MM.1S (cell line): Measurements from ENCODE around the gene AATK.

ENCODE experiments used
- DNase-seq: peaks from one replicate; pipeline ENCODE4 v3.0.0-alpha.2; 2015
- H2AFZ ChIP-seq: fragments of 300-600 bp; sonication (generic); 2 replicates; pipeline ENCODE4 v1.6.0; 2016; ENCODE audit warnings: antibody characterized with exemption, low read length
- H3F3A ChIP-seq: fragments of 300-600 bp; sonication (generic); 2 replicates; pipeline ENCODE4 v1.6.1; 2016; ENCODE audit warnings: mild to moderate bottlenecking, antibody characterized with exemption, low read length, moderate library complexity, mixed read lengths; ENCODE audit not compliant: insufficient read depth
- H3K27ac ChIP-seq: fragments of 300-600 bp; sonication (generic); 2 replicates; pipeline ENCODE4 v1.5.1; 2016; ENCODE audit warnings: mild to moderate bottlenecking, low read length
- H3K27me3 ChIP-seq: fragments of 300-600 bp; sonication (generic); replicated peaks from 2 replicates; pipeline ENCODE4 v1.6.0; 2016; ENCODE audit warnings: low read length; ENCODE audit not compliant: insufficient read depth
- H3K36me3 ChIP-seq: fragments of 300-600 bp; sonication (generic); replicated peaks from 2 replicates; pipeline ENCODE4 v1.6.1; 2016; ENCODE audit warnings: mild to moderate bottlenecking, low read length, mixed read lengths; ENCODE audit not compliant: insufficient read depth
- H3K4me1 ChIP-seq: fragments of 300-600 bp; sonication (generic); 2 replicates; pipeline ENCODE4 v1.6.1; 2016; ENCODE audit warnings: low read length, mixed read lengths
- H3K4me2 ChIP-seq: fragments of 300-600 bp; sonication (generic); 2 replicates; pipeline ENCODE4 v1.6.0; 2016; ENCODE audit warnings: low read depth, low read length
- H3K4me3 ChIP-seq: fragments of 300-600 bp; sonication (generic); 2 replicates; pipeline ENCODE4 v1.5.1; 2016; ENCODE audit warnings: low read length, mixed read lengths
- H3K79me2 ChIP-seq: fragments of 300-600 bp; sonication (generic); 2 replicates; pipeline ENCODE4 v1.6.1; 2016; ENCODE audit warnings: mixed run types, low read length, mixed read lengths
- H3K9ac ChIP-seq: fragments of 300-600 bp; sonication (generic); 2 replicates; pipeline ENCODE4 v1.6.1; 2016; ENCODE audit warnings: low read length, mixed read lengths
- H3K9me2 ChIP-seq: fragments of 300-600 bp; sonication (generic); replicated peaks from 2 replicates; pipeline ENCODE4 v1.6.1; 2016; ENCODE audit warnings: mild to moderate bottlenecking, low read length, mixed read lengths; ENCODE audit not compliant: insufficient read depth
- H3K9me3 ChIP-seq: fragments of 300-600 bp; sonication (generic); replicated peaks from 2 replicates; pipeline ENCODE4 v1.6.1; 2016; ENCODE audit warnings: mild to moderate bottlenecking, low read length, mixed read lengths; ENCODE audit not compliant: insufficient read depth
- H4K20me1 ChIP-seq: fragments of 300-600 bp; sonication (generic); 2 replicates; pipeline ENCODE4 v1.6.1; 2016; ENCODE audit warnings: mild to moderate bottlenecking, low read length, moderate library complexity, mixed read lengths; ENCODE audit not compliant: insufficient read depth
- EZH2 ChIP-seq: fragments of 300-600 bp; sonication (generic); optimal IDR thresholded peaks from 2 replicates; pipeline ENCODE3; 2017; ENCODE audit warnings: low read depth, mild to moderate bottlenecking, antibody characterized with exemption, low read length, mixed read lengths
- EZH2phosphoT487 ChIP-seq: fragments of 300-600 bp; sonication (generic); IDR thresholded peaks from 2 replicates; pipeline ENCODE4 v1.6.1; 2018; ENCODE audit warnings: antibody characterized with exemption, low read length
- TF ChIP-seq, protein P1 (sequence below): fragments of 300-600 bp; sonication (generic); IDR thresholded peaks from 2 replicates; pipeline ENCODE4 v1.5.1; 2016; ENCODE audit warnings: antibody characterized with exemption, low read length, mixed read lengths

The AATK gene

DNA sequence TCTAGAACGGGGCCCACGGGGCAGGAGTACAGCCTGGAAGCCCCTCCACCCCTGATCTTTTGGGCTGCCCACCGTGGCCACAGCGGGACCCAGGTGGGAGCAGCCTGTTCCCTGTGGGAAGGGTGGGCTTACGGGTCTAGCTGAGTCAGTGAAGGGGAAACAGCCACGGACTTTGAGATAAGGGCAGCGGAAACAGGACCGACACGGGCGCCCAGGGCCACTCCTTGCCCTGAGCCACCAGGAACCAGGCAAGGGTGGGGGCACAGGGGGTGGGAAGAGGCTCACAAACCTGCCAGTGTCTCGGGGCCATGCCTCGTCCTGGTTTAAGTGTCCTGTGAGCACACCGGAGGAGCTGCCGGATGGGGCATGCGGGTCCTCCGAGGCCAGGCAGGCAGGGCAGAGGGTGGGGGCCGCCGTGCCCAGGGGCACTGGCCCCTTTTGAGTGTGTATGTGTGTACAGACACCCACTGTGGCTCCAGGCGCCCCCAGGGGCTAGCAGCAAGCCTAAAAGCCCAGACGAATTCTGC is 48.3 kb downstream of the AATK start:
- no peak overlapping the region for H3K27ac ChIP-seq
- no peak for DNase-seq
- no peaks in the 10 kb centered on the region for H3K9me3 ChIP-seq
- H3K9me2 ChIP-seq = no peaks in the 10 kb centered on the region
- H3K9ac ChIP-seq = no peak overlapping the region
- no peaks in the 10 kb centered on the region for H3K79me2 ChIP-seq
- H3K36me3 ChIP-seq = no peaks in the 10 kb centered on the region
- H3K4me1 ChIP-seq = no peaks in the 10 kb centered on the region
- no peaks in the 10 kb centered on the region for H4K20me1 ChIP-seq
- H3K27me3 ChIP-seq = peaks cover 69% of the 10 kb centered on the region
- no peak for TF ChIP-seq EZH2
- TF ChIP-seq, protein P1, sequence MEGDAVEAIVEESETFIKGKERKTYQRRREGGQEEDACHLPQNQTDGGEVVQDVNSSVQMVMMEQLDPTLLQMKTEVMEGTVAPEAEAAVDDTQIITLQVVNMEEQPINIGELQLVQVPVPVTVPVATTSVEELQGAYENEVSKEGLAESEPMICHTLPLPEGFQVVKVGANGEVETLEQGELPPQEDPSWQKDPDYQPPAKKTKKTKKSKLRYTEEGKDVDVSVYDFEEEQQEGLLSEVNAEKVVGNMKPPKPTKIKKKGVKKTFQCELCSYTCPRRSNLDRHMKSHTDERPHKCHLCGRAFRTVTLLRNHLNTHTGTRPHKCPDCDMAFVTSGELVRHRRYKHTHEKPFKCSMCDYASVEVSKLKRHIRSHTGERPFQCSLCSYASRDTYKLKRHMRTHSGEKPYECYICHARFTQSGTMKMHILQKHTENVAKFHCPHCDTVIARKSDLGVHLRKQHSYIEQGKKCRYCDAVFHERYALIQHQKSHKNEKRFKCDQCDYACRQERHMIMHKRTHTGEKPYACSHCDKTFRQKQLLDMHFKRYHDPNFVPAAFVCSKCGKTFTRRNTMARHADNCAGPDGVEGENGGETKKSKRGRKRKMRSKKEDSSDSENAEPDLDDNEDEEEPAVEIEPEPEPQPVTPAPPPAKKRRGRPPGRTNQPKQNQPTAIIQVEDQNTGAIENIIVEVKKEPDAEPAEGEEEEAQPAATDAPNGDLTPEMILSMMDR = no peak
- no peak for TF ChIP-seq EZH2phosphoT487
- H3K4me3 ChIP-seq = no peak overlapping the region
- no peak overlapping the region for H2AFZ ChIP-seq
- H3K4me2 ChIP-seq = no peak overlapping the region
- H3F3A ChIP-seq = no peaks in the 10 kb centered on the region

DNA sequence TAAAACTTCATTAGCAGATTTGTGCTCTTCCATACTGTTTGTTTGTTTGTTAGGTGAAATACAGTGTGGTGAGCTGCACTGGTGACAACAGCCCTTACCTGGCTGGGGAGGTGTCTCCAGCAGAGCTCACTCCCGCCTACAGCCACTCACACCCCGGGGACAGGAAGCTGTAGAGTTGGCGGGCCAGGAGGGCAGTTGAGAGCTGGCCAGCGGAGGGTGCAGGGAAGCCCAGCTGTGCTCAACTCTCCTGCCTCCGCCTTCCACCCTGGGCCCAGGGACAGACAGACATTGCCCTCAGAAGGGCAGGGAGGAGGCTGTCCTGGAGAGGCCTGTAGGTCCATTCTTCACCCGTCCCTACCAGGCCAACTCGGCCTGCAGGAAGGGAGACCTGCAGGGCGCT is 49.3 kb downstream of the AATK start:
- H3K27ac ChIP-seq = no peak overlapping the region
- no peak overlapping the region for H3K4me2 ChIP-seq
- H3F3A ChIP-seq = no peaks in the 10 kb centered on the region
- no peak for DNase-seq
- no peaks in the 10 kb centered on the region for H3K36me3 ChIP-seq
- no peak overlapping the region for H3K9ac ChIP-seq
- no peaks in the 10 kb centered on the region for H3K9me2 ChIP-seq
- H3K9me3 ChIP-seq = no peaks in the 10 kb centered on the region
- peaks cover 79% of the 10 kb centered on the region for H3K27me3 ChIP-seq
- no peaks in the 10 kb centered on the region for H4K20me1 ChIP-seq
- no peak overlapping the region for H2AFZ ChIP-seq
- H3K79me2 ChIP-seq = no peaks in the 10 kb centered on the region
- no peak overlapping the region for H3K4me3 ChIP-seq
- TF ChIP-seq EZH2 = no peak
- no peak for TF ChIP-seq EZH2phosphoT487
- TF ChIP-seq, protein P1 = no peak
- no peaks in the 10 kb centered on the region for H3K4me1 ChIP-seq

DNA sequence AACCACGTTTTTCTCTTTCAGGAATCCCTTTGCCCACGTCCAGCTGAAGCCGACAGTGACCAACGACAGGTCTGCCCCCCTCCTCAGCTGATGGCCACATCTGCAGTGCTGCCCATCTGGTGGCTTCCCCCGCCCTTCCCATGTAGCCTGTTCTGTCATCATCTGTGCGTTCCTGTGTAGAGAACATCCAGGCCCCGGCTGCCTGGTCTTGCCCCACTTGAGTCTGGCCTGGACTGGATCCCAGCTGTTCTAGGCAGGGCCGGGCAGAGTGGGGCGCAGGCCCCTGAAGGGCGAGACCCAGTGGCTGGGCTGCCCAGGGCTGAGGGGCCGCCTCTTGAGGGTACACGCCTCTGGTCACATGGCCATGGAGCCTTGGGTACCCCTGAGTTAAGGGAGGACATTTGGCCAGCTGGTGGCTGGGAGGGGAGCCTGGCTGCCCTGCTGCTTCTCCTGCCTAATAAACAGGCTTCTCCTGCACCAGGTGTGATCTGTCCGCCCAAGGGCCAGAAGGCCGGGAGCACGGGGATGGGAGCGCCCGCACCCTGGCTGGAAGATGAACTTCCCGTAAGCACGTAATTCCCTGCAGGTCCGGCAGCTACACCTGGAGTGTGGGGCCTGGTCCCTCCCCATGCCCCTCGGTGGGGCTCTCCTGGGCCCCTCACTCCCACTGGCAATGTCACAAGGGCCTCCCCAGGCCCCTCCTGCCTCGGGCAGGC is 50.1 kb downstream of the AATK start:
- no peaks in the 10 kb centered on the region for H3K36me3 ChIP-seq
- no peaks in the 10 kb centered on the region for H3K9me3 ChIP-seq
- no peak overlapping the region for H2AFZ ChIP-seq
- TF ChIP-seq EZH2 (no peak), EZH2phosphoT487 (no peak)
- TF ChIP-seq, protein P1 = no peak
- no peak overlapping the region for H3K27ac ChIP-seq
- no peak overlapping the region for H3K9ac ChIP-seq
- DNase-seq = no peak
- no peaks in the 10 kb centered on the region for H3F3A ChIP-seq
- no peak overlapping the region for H3K4me2 ChIP-seq
- no peaks in the 10 kb centered on the region for H3K79me2 ChIP-seq
- no peak overlapping the region for H3K4me3 ChIP-seq
- peaks cover 82% of the 10 kb centered on the region for H3K27me3 ChIP-seq
- H3K4me1 ChIP-seq = no peaks in the 10 kb centered on the region
- no peaks in the 10 kb centered on the region for H3K9me2 ChIP-seq
- H4K20me1 ChIP-seq = no peaks in the 10 kb centered on the region
